Gastrocnemius medialis (tissue), 4 donors: ENCODE measurements around the gene CYP19A1. TPM values are rescaled to one million over a fixed set of nuclear protein-coding genes. Genes with fewer than 3 reads are reported as not detected.
A peak's percentile ranks its signal among the peaks of the same experiment; 100 is the strongest.

ENCODE experiments used
- ATAC-seq, 2 donors: fragments of 150-250 bp; one replicate each; pipeline ENCODE4 v1.9.1; 2016
- DNase-seq, 2 donors: peaks; one replicate each; pipeline ENCODE4 v3.0.0-alpha.2; 2019
- H3K27ac ChIP-seq, 4 donors: fragments of 200-600 bp; sonication (generic); 1 replicate in 1 of 4; 2 replicates in 3 of 4; pipeline ENCODE4 v1.5.1; 2016 to 2018; ENCODE audit warnings: mild to moderate bottlenecking in 2 of 4, moderate library complexity in 1 of 4
- H3K27me3 ChIP-seq, 3 donors: fragments of 200-600 bp; sonication (generic) in 2 of 3; 1 replicate in 1 of 3; 2 replicates in 2 of 3; pipeline versions ENCODE4 v1.5.1 to v1.6.0; 2016 to 2019; ENCODE audit warnings: mild to moderate bottlenecking in 1 of 3, moderate library complexity in 1 of 3
- H3K36me3 ChIP-seq, 2 donors: fragments of 200-600 bp; sonication (generic) in 1 of 2; one replicate each; pipeline ENCODE4 v1.5.1; 2017 to 2018
- H3K4me1 ChIP-seq, 2 donors: fragments of 200-600 bp; sonication (generic) in 1 of 2; one replicate each; pipeline ENCODE4 v1.5.1; 2016 to 2017; ENCODE audit warnings: mild to moderate bottlenecking in 2 of 2
- H3K4me3 ChIP-seq, 4 donors: fragments of 200-600 bp; sonication (generic) in 3 of 4; 1 replicate in 1 of 4; 2 replicates in 3 of 4; pipeline ENCODE4 v1.5.1; 2016 to 2019; ENCODE audit warnings: mild to moderate bottlenecking in 2 of 4
- H3K9me3 ChIP-seq, 3 donors: fragments of 200-600 bp; sonication (generic) in 2 of 3; 1 replicate in 1 of 3; 2 replicates in 2 of 3; pipeline ENCODE4 v1.5.1; 2016 to 2019
- CTCF ChIP-seq, 5 experiments: fragments of 450-650 bp in 3 of 5; fragments of 200-600 bp in 2 of 5; sonication (generic) in 2 of 5; IDR thresholded peaks in 4 of 5; conservative IDR thresholded peaks in 1 of 5; 1 replicate in 4 of 5; 2 replicates in 1 of 5; pipeline ENCODE4 v1.5.1; 2016 to 2019; ENCODE audit warnings: antibody characterized with exemption in 5 of 5, mild to moderate bottlenecking in 3 of 5, moderate library complexity in 3 of 5
- POLR2A ChIP-seq, 2 donors: fragments of 450-650 bp; IDR thresholded peaks; one replicate each; pipeline ENCODE4 v1.6.1; 2017; ENCODE audit warnings: antibody characterized with exemption in 2 of 2, mild to moderate bottlenecking in 2 of 2, moderate library complexity in 2 of 2
- in situ Hi-C, 4 donors: fragments of 200-750 bp; cut with MboI; loops; one replicate each; pipeline versions ENCODE4 v1.15.0 to v1.8.0; 2017; ENCODE audit warnings: low sequenced_read_pairs in 4 of 4
- intact Hi-C: fragments of 100-400 bp; cut with DNase I; formaldehyde crosslinking; loops from one replicate; pipeline ENCODE4 v1.15.1; 2023; ENCODE audit warnings: low total_unique reads
- total RNA-seq, 4 donors: library from RNA; depleted of rRNA; stranded (reverse); fragments of >200 nt; gene quantifications; one replicate each; pipeline versions ENCODE4 v1.1.0 to v1.2.3, GENCODE V29; 2016

Gene CYP19A1
- total RNA-seq, 4 donors from 2014 or later = 0.68 to 0.75 (median 0.71) TPM; not detected in 1

GRCh38 chr15:51350723-51351122 is 12.3 kb upstream of the CYP19A1 start:
- DNase-seq (no peak), ATAC-seq (no peak)
- TF ChIP-seq CTCF (IDR thresholded peaks at IDR 0.05 in 4 of 5, conservative IDR thresholded peaks at IDR 0.05 in 1 of 5) (no peak), POLR2A (IDR thresholded peaks at IDR 0.05) (no peak)
- H3K4me3 ChIP-seq = no peak overlapping the region
- H3K9me3 ChIP-seq = no peaks in the 10 kb centered on the region
- in situ Hi-C loops = no loop called here
- no peaks in the 10 kb centered on the region for H3K27me3 ChIP-seq
- no peak overlapping the region for H3K27ac ChIP-seq
- no peaks in the 10 kb centered on the region for H3K36me3 ChIP-seq
- intact Hi-C loops = no loop called here
- peaks cover 4 to 10% of the 10 kb centered on the region in 2 donors for H3K4me1 ChIP-seq

GRCh38 chr15:51349156-51349844 is 10.9 kb upstream of the CYP19A1 start:
- Histone ChIP-seq H3K36me3 (no peaks in the 10 kb centered on the region), H3K4me1 (peaks cover 4 to 10% of the 10 kb centered on the region in 2 donors), H3K9me3 (no peaks in the 10 kb centered on the region), H3K27me3 (no peaks in the 10 kb centered on the region), H3K4me3 (no peak overlapping the region), H3K27ac (peak overlapping the region; percentile 17 to 59 (median 39))
- TF ChIP-seq POLR2A (IDR thresholded peaks at IDR 0.05) = no peak
- TF ChIP-seq CTCF (IDR thresholded peaks at IDR 0.05 in 4 of 5, conservative IDR thresholded peaks at IDR 0.05 in 1 of 5) = no peak
- peak; percentile 62 to 64 for ATAC-seq
- in situ Hi-C loops (no loop called here), intact Hi-C loops (no loop called here)
- no peak for DNase-seq

GRCh38 chr15:51348688-51349087 is 10.3 kb upstream of the CYP19A1 start:
- in situ Hi-C loops = no loop called here

GRCh38 chr15:51346136-51346535 is 7.7 kb upstream of the CYP19A1 start:
- intact Hi-C loops = no loop called here
- Histone ChIP-seq H3K27me3 (no peaks in the 10 kb centered on the region), H3K27ac (no peak overlapping the region), H3K36me3 (no peaks in the 10 kb centered on the region), H3K9me3 (no peaks in the 10 kb centered on the region), H3K4me1 (peaks cover 4 to 10% of the 10 kb centered on the region in 2 donors), H3K4me3 (no peak overlapping the region)
- TF ChIP-seq POLR2A (IDR thresholded peaks at IDR 0.05) (no peak), CTCF (IDR thresholded peaks at IDR 0.05 in 4 of 5, conservative IDR thresholded peaks at IDR 0.05 in 1 of 5) (no peak)
- DNase-seq (no peak), ATAC-seq (no peak)
- in situ Hi-C loops = no loop called here

More at GRCh38 chr15:51348688-51349087, 10.3 kb upstream of the CYP19A1 start:
- DNase-seq (no peak), ATAC-seq (no peak)
- intact Hi-C loops = no loop called here
- TF ChIP-seq CTCF (IDR thresholded peaks at IDR 0.05 in 4 of 5, conservative IDR thresholded peaks at IDR 0.05 in 1 of 5) (no peak), POLR2A (IDR thresholded peaks at IDR 0.05) (no peak)
- H3K9me3 ChIP-seq = no peaks in the 10 kb centered on the region
- H3K4me3 ChIP-seq = no peak overlapping the region
- H3K27ac ChIP-seq = peak overlapping the region; percentile 17 to 59 (median 39)
- H3K27me3 ChIP-seq = no peaks in the 10 kb centered on the region
- no peaks in the 10 kb centered on the region for H3K36me3 ChIP-seq
- peaks cover 4 to 10% of the 10 kb centered on the region in 2 donors for H3K4me1 ChIP-seq
